ENCODE data around the gene RTL10. TPM values are rescaled to one million over a fixed set of nuclear protein-coding genes. Genes with fewer than 3 reads are reported as not detected.

RTL10 gene
- polyA plus RNA-seq, 1 donor from 2014 or later, result 11.7 TPM

- Histone ChIP-seq H3K4me3 (ENCODE audit: low read length) (no peak overlapping the region), H3K9ac (ENCODE audit: low read length) (no peak overlapping the region), H3K79me2 (replicated peaks; ENCODE audit: insufficient read depth, low read length) (no peaks in the 10 kb centered on the region), H3K9me3 (ENCODE audit: low read length) (no peaks in the 10 kb centered on the region), H3K4me2 (ENCODE audit: low read length) (no peak overlapping the region), H3K9me2 (ENCODE audit: insufficient read depth, low read length) (no peaks in the 10 kb centered on the region), H4K20me1 (ENCODE audit: insufficient read depth) (no peaks in the 10 kb centered on the region), H3K27ac (ENCODE audit: low read length) (no peak overlapping the region), H2AFZ (ENCODE audit: low read depth, low read length) (no peak overlapping the region), H3F3A (ENCODE audit: insufficient read depth, low read length, poor library complexity, severe bottlenecking) (no peaks in the 10 kb centered on the region), H3K27me3 (ENCODE audit: insufficient read depth, low read depth, low read length) (no peaks in the 10 kb centered on the region), H3K36me3 (ENCODE audit: insufficient read depth, low read length) (no peaks in the 10 kb centered on the region)
- TF ChIP-seq, protein P1, sequence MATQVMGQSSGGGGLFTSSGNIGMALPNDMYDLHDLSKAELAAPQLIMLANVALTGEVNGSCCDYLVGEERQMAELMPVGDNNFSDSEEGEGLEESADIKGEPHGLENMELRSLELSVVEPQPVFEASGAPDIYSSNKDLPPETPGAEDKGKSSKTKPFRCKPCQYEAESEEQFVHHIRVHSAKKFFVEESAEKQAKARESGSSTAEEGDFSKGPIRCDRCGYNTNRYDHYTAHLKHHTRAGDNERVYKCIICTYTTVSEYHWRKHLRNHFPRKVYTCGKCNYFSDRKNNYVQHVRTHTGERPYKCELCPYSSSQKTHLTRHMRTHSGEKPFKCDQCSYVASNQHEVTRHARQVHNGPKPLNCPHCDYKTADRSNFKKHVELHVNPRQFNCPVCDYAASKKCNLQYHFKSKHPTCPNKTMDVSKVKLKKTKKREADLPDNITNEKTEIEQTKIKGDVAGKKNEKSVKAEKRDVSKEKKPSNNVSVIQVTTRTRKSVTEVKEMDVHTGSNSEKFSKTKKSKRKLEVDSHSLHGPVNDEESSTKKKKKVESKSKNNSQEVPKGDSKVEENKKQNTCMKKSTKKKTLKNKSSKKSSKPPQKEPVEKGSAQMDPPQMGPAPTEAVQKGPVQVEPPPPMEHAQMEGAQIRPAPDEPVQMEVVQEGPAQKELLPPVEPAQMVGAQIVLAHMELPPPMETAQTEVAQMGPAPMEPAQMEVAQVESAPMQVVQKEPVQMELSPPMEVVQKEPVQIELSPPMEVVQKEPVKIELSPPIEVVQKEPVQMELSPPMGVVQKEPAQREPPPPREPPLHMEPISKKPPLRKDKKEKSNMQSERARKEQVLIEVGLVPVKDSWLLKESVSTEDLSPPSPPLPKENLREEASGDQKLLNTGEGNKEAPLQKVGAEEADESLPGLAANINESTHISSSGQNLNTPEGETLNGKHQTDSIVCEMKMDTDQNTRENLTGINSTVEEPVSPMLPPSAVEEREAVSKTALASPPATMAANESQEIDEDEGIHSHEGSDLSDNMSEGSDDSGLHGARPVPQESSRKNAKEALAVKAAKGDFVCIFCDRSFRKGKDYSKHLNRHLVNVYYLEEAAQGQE (IDR thresholded peaks at IDR 0.05; ENCODE audit: borderline replicate concordance), result no peak
- no peak for TF ChIP-seq EZH2 (IDR thresholded peaks at IDR 0.05; ENCODE audit: borderline replicate concordance, insufficient read depth, low read length, poor library complexity, severe bottlenecking)
- TF ChIP-seq RAD21 (conservative IDR thresholded peaks at IDR 0.05), result no peak
- no peak for TF ChIP-seq SMC3 (conservative IDR thresholded peaks at IDR 0.05; ENCODE audit: poor library complexity)
- TF ChIP-seq EP300 (conservative IDR thresholded peaks at IDR 0.05; ENCODE audit: poor library complexity, severe bottlenecking), result no peak
- TF ChIP-seq TAF1 (IDR thresholded peaks at IDR 0.05; ENCODE audit: low read depth), result no peak
- no peak for TF ChIP-seq CTCF (IDR thresholded peaks at IDR 0.05; ENCODE audit: poor library complexity, severe bottlenecking)
- TF ChIP-seq POLR2AphosphoS5 (IDR thresholded peaks at IDR 0.05), result no peak
- no peak for TF ChIP-seq MXI1 (conservative IDR thresholded peaks at IDR 0.05; ENCODE audit: poor library complexity, severe bottlenecking)
Observed at GRCh38 chr22:19867617-19868016, 12.9 kb upstream of the RTL10 start.

GRCh38 chr22:19866665-19867009 lies 12.0 kb upstream of the RTL10 start:
- TF ChIP-seq MXI1 (conservative IDR thresholded peaks at IDR 0.05; ENCODE audit: poor library complexity, severe bottlenecking) (no peak), SMC3 (conservative IDR thresholded peaks at IDR 0.05; ENCODE audit: poor library complexity) (no peak), RAD21 (conservative IDR thresholded peaks at IDR 0.05) (no peak), TAF1 (IDR thresholded peaks at IDR 0.05; ENCODE audit: low read depth) (no peak), CTCF (IDR thresholded peaks at IDR 0.05; ENCODE audit: poor library complexity, severe bottlenecking) (no peak), EZH2 (IDR thresholded peaks at IDR 0.05; ENCODE audit: borderline replicate concordance, insufficient read depth, low read length, poor library complexity, severe bottlenecking) (no peak), EP300 (conservative IDR thresholded peaks at IDR 0.05; ENCODE audit: poor library complexity, severe bottlenecking) (no peak), POLR2AphosphoS5 (IDR thresholded peaks at IDR 0.05) (no peak)
- TF ChIP-seq, protein P1 (IDR thresholded peaks at IDR 0.05; ENCODE audit: borderline replicate concordance), result no peak
- Histone ChIP-seq H2AFZ (ENCODE audit: low read depth, low read length) (no peak overlapping the region), H3K9me3 (ENCODE audit: low read length) (no peaks in the 10 kb centered on the region), H3K9me2 (ENCODE audit: insufficient read depth, low read length) (no peaks in the 10 kb centered on the region), H3K4me2 (ENCODE audit: low read length) (no peak overlapping the region), H3F3A (ENCODE audit: insufficient read depth, low read length, poor library complexity, severe bottlenecking) (no peaks in the 10 kb centered on the region), H3K9ac (ENCODE audit: low read length) (no peak overlapping the region), H3K4me3 (ENCODE audit: low read length) (no peak overlapping the region), H3K27ac (ENCODE audit: low read length) (no peak overlapping the region), H3K27me3 (ENCODE audit: insufficient read depth, low read depth, low read length) (no peaks in the 10 kb centered on the region), H4K20me1 (ENCODE audit: insufficient read depth) (no peaks in the 10 kb centered on the region), H3K36me3 (ENCODE audit: insufficient read depth, low read length) (no peaks in the 10 kb centered on the region), H3K79me2 (replicated peaks; ENCODE audit: insufficient read depth, low read length) (no peaks in the 10 kb centered on the region)
